ENCODE results near the gene CDC27.

The CDC27 gene, protein sequence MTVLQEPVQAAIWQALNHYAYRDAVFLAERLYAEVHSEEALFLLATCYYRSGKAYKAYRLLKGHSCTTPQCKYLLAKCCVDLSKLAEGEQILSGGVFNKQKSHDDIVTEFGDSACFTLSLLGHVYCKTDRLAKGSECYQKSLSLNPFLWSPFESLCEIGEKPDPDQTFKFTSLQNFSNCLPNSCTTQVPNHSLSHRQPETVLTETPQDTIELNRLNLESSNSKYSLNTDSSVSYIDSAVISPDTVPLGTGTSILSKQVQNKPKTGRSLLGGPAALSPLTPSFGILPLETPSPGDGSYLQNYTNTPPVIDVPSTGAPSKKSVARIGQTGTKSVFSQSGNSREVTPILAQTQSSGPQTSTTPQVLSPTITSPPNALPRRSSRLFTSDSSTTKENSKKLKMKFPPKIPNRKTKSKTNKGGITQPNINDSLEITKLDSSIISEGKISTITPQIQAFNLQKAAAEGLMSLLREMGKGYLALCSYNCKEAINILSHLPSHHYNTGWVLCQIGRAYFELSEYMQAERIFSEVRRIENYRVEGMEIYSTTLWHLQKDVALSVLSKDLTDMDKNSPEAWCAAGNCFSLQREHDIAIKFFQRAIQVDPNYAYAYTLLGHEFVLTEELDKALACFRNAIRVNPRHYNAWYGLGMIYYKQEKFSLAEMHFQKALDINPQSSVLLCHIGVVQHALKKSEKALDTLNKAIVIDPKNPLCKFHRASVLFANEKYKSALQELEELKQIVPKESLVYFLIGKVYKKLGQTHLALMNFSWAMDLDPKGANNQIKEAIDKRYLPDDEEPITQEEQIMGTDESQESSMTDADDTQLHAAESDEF

DNA sequence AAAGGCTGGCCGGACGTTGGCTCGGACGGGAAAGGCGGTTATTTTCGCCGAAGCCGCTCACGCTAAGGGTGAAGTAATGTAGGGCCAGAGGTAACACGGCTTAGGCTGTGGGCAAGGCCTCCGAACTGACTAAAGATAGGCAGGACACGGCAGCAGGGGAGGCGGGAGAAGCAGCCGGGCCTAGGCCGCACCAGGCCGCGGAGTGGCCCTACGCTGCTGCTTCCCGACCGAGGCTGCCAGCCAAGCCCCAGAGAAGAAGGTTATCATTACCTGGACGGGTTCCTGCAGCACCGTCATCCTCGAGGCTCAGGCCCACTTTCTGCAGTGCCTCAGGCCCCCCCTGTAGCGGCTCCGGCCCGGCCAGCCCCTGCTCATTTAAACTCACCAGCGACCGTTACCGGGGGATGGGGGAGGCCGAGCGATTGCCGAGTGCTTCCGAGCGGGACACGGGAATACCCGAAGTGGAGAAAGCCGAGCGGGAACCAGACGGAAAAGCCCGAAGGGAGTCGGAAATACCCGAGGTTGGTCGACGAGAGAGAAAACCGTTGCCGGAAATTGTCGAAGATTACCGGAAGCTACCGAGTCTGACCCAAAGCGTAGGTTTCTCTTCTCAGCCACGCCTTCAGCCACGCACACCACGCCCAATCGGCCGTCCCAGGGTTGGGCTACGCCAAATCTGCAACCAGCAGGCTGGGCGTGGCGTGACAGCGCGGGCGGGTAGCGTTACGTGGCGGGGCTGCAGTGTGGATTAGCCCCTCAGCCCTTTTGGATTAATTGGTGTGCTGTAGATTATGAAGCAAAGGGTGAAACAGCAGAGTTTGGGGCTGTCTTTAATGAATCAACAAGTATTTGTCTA is at the start of gene CDC27:
CDC27 (minus strand) TSS at position 420 of the 856 bp plus-strand sequence; CDS start at position 297, 123 bp downstream.
- DNase-seq (ENCODE audit: low read depth in 1 of 2, low spot score in 1 of 2) = peak; percentile 92 to 99
- TF ChIP-seq JUND (IDR thresholded peaks at IDR 0.05; ENCODE audit: low read depth) = no peak
- in situ Hi-C loops (cut with HindIII; ENCODE audit: low pct_unique_long_range_greater_than_20kb, low sequenced_read_pairs) = no loop called here

DNA sequence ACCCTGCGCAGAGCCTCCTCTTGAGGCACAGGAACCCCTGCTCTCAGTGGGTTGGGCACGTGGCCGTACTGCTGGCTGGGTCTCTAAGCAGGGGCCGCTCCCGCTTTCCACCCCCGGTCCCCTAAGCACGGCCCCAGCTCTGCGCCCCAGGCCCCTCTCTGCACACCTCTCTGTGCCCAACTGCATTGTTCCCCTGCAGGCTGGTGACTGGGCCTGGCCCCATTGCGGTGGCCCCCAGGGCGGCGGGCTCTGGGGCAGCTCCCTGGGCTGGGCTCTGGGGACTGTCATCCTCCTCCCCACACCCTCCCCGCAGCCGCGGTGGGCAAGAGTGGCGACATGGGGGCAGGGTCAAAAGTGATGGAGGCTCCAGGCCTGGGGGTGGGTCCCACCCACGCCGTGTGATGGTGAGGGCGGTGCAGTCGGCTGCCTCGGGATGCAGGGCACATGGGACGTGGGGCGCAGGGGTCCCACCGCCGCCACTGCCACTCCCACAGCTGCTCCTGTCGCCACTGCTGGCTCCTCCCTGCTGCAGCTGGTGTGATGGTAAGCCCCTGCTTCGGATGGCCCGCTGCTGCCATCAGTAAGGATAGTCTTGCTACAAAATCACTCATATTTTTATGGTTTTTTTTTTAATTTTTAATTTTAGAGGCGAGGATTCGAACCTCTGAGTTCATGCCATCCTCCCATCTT is 49.4 kb upstream of the CDC27 start:
- no peak for TF ChIP-seq JUND (IDR thresholded peaks at IDR 0.05; ENCODE audit: low read depth)
- in situ Hi-C loops (cut with HindIII; ENCODE audit: low pct_unique_long_range_greater_than_20kb, low sequenced_read_pairs) = no loop called here
- DNase-seq (ENCODE audit: low read depth in 1 of 2, low spot score in 1 of 2) = no peak

DNA sequence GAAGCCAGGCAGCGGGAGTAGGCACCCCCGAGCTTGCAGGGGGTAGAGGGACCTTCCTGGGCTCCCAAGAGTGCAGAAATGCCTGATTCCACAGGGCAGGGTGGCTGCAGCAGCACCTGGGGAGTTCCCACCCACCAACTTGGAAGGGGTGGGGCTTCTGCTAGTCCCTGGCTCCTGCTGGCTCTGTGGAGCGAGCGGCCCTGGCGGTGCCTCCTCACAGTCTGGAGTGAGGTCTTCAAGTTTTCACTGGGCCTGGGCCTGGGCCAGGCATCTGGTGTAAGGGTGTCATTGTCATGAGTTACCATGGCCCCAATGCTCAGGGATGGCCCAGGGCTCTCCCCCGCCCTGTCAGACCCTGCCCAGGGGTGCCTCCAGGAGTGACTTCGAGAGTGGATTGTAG is 48.7 kb upstream of the CDC27 start:
- DNase-seq (ENCODE audit: low read depth in 1 of 2, low spot score in 1 of 2) = no peak
- no peak for TF ChIP-seq JUND (IDR thresholded peaks at IDR 0.05; ENCODE audit: low read depth)
- in situ Hi-C loops (cut with HindIII; ENCODE audit: low pct_unique_long_range_greater_than_20kb, low sequenced_read_pairs) = no loop called here

DNA sequence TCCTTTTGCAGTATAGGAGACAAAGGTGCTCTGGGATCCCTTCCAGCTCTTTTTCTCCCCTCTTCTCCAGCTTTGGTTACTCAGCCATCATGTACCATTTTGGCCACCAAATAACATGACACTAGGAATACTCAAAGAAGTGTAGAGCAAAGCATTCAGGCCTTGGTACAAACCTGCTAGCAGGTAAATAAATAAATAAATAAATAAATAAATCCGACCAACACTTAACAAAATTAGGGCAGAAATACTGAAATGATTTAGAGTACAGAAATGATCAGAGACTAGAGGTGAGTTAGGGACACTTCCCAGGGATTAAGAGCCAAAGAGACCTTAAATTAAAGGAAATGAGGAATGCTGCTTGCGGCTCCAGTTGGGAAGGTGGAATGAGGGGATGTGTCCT is 46.8 kb upstream of the CDC27 start:
- TF ChIP-seq JUND (IDR thresholded peaks at IDR 0.05; ENCODE audit: low read depth) = no peak
- in situ Hi-C loops (cut with HindIII; ENCODE audit: low pct_unique_long_range_greater_than_20kb, low sequenced_read_pairs) = no loop called here
- no peak for DNase-seq (ENCODE audit: low read depth in 1 of 2, low spot score in 1 of 2)

DNA sequence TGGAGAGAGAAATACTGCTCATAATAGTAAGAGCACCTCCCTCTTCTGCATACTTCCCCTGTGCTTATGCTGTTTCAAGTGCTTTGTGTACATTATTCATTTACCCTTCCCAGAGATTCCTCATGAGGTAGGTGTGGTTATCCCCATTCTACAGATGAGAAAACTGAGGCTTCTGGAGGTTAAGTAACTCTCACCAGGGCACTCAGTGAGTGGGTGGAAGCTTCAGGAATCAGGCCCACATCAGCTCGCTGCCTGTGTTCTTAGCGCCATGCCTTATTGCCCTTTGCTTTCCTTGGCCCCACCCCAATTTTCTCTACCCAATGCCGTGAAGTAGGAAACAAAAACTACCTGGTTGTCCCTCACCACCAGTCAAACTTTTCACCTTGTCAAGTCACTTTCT is 46.4 kb upstream of the CDC27 start:
- in situ Hi-C loops (cut with HindIII; ENCODE audit: low pct_unique_long_range_greater_than_20kb, low sequenced_read_pairs) = no loop called here
- no peak for TF ChIP-seq JUND (IDR thresholded peaks at IDR 0.05; ENCODE audit: low read depth)
- DNase-seq (ENCODE audit: low read depth in 1 of 2, low spot score in 1 of 2) = no peak

DNA sequence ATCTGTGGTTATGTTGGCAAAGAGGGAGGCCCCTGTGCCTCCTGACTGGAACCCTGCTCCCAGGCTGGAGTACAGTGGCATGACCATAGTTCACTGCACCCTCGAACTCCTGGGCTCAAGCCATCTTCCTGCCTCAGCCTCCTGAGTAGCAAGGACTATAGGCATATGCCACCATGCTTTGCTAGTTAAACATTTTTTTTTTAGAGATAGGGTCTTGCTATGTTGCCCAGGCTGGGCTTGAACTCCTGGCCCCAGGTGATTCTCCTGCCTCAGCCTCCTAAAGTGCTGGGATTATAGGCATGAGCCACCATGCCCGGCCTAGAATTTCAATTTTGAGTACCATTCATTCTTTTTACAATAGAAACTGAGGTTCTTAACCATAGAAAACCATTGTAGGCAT is 43.4 kb upstream of the CDC27 start:
- no peak for TF ChIP-seq JUND (IDR thresholded peaks at IDR 0.05; ENCODE audit: low read depth)
- in situ Hi-C loops (cut with HindIII; ENCODE audit: low pct_unique_long_range_greater_than_20kb, low sequenced_read_pairs) = no loop called here
- no peak for DNase-seq (ENCODE audit: low read depth in 1 of 2, low spot score in 1 of 2)

DNA sequence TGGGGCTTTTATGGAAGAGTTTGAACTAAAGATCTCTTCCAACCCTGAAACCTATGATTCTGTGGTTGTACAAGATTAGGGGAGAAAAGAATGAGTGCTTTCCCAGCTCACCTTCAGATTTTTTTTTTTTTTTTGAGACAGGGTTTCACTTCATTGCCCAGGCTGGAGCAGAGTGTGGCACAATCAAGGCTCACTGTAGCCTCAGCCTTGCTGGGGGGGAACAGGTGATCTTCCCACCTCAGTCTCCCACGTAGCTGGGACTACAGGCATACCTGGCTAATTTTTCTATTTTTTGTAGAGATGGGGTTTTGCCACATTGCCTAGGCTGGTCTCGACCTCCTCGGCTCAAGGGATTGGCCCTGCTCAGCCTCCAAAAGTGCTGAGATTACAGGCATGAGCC is 42.8 kb upstream of the CDC27 start:
- in situ Hi-C loops (cut with HindIII; ENCODE audit: low pct_unique_long_range_greater_than_20kb, low sequenced_read_pairs) = no loop called here
- no peak for TF ChIP-seq JUND (IDR thresholded peaks at IDR 0.05; ENCODE audit: low read depth)

DNA sequence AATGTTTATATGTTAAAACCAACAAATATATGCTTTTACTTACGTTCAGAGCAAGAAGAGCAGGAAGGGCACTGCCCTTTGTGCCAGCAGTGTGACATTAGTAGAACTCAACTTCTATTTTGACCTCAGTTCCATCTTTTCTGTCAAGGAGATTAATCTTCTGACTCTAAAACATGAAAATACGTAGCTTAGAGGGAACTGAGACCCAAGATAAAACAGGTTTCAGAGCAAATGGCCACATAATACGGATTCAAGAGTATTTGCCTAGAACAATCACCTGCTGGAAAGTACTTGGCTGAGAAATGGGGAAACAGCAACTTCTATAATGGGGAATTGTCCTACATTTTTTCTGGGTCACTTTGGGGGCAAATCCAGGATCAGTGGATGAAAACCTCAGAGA is 42.2 kb upstream of the CDC27 start:
- in situ Hi-C loops (cut with HindIII; ENCODE audit: low pct_unique_long_range_greater_than_20kb, low sequenced_read_pairs) = no loop called here
- no peak for TF ChIP-seq JUND (IDR thresholded peaks at IDR 0.05; ENCODE audit: low read depth)
- no peak for DNase-seq (ENCODE audit: low read depth in 1 of 2, low spot score in 1 of 2)

More for the DNA sequence above, 42.8 kb upstream of the CDC27 start:
- DNase-seq (ENCODE audit: low read depth in 1 of 2, low spot score in 1 of 2) = no peak

DNA sequence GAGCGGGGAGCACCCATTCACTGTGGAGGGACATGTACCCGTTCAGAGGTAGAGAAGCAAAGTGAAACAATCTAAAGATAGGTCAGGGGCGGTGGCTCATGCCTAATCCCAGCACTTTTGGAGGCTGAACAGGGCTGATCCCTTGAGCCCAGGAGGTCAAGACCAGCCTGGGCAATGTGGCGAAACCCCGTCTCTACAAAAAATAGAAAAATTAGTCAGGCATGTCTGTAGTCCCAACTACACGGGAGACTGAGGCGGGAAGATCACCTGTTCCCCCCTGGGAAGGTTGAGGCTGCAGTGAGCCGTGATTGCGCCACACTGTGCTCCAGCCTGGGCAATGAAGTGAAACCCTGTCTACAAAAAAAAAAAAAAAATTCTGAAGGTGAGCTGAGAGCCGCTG is 41.8 kb upstream of the CDC27 start:
- TF ChIP-seq JUND (IDR thresholded peaks at IDR 0.05; ENCODE audit: low read depth) = no peak
- DNase-seq (ENCODE audit: low read depth in 1 of 2, low spot score in 1 of 2) = no peak
- in situ Hi-C loops (cut with HindIII; ENCODE audit: low pct_unique_long_range_greater_than_20kb, low sequenced_read_pairs) = no loop called here

DNA sequence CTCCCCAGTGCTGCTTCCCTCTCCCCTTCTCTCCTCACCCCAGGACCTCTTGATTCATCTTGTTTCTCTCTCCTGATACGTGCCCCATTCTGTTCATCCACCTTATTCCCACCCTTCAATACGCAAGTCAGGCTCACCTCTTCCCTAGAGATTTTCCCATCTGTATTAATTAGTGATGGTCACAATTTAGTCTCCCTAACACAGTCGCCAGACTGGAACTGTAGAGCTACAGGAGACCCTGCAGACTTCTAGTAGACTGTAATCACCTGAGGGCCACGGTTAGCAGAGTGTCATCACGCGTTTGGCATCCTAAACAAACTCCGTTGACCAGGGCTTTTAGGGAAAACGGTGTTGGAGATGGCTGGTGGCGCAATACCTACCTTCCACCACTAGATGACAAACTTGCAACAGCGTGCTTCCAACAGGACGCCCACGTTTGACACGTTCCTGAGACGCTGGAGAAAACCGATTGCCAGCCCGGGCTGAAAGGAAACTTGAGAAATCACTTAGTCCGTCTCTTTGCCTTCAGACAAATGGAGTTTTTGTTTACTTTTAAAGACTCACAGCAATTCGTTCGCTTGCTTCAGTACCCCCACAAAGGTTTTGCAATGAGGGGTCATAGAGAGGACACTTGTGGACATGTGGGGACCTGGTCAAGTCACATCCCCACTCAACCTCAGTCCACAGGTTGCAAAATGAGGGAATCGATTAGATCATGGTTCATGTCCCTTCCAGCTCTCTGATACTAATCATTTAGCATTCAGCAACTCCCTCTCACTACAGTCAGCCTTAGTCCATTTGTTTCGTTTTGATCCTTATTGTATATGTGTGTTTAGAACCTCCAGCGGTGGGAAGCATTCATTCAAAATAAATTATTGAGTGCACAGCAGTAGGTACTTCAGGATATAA is 40.7 kb upstream of the CDC27 start:
- no peak for TF ChIP-seq JUND (IDR thresholded peaks at IDR 0.05; ENCODE audit: low read depth)
- peak; percentile 82 to 93 for DNase-seq (ENCODE audit: low read depth in 1 of 2, low spot score in 1 of 2)
- in situ Hi-C loops (cut with HindIII; ENCODE audit: low pct_unique_long_range_greater_than_20kb, low sequenced_read_pairs) = no loop called here

DNA sequence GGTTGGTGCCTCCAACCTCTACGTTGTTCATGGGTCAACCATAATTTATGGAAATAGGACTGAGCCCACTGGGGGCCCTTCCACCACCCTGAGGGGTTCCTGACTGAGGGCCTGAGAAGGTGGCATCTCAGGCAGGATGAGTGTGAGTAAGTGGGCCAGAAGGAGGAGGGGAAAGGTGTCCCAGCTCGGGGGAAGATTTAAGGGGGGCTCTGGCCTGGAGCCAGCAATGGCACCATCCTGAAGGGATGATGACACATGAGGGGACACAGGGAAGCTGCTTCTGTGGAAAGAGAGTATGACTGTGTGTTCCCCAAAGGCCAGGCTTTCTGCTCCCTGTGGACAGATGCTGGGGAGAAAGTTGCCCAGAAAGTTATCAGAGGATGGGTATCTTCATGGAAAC is 38.8 kb upstream of the CDC27 start:
- TF ChIP-seq JUND (IDR thresholded peaks at IDR 0.05; ENCODE audit: low read depth) = no peak
- in situ Hi-C loops (cut with HindIII; ENCODE audit: low pct_unique_long_range_greater_than_20kb, low sequenced_read_pairs) = no loop called here
- no peak for DNase-seq (ENCODE audit: low read depth in 1 of 2, low spot score in 1 of 2)
